Measurements from ENCODE around the gene CSNK2B. TPM values are rescaled to one million over a fixed set of nuclear protein-coding genes. Genes with fewer than 3 reads are reported as not detected.

The CSNK2B gene
- total RNA-seq, 1 experiment from 2014 or later = 219 TPM

- BruUV-seq (replicated peaks) = TSS peak; percentile 75
These were observed 36.5 kb downstream of the CSNK2B start for GRCh38 chr6:31702405-31702818.

More at GRCh38 chr6:31702405-31702818, 36.5 kb downstream of the CSNK2B start:
- Histone ChIP-seq H3K36me3 (ENCODE audit: control insufficient read depth, insufficient read depth, low read length) (peaks cover 4% of the 10 kb centered on the region; the same call in 1 of the 2 replicates), H3K9me3 (ENCODE audit: control insufficient read depth, insufficient read depth, low read depth, low read length) (no peaks in the 10 kb centered on the region), H3K27me3 (ENCODE audit: control insufficient read depth, insufficient read depth, low read length) (no peaks in the 10 kb centered on the region), H3K4me3 (ENCODE audit: low read depth in 2 of 2, low read length in 2 of 2) (peak overlapping the region; percentile 92 to 99), H3K27ac (ENCODE audit: low read length) (peak overlapping the region; percentile 95), H3K4me1 (ENCODE audit: control insufficient read depth, insufficient read depth, low read length) (peaks cover 7% of the 10 kb centered on the region; the same call in 1 of the 2 replicates)
- TF ChIP-seq REST (IDR thresholded peaks at IDR 0.05; ENCODE audit: insufficient read depth in 1 of 2, low read depth in 2 of 2, low read length in 1 of 2) (0 out of 4 replicates have a peak, but pooled peaks of 1 of the 2 experiments have one; percentile 3), POLR2AphosphoS5 (IDR thresholded peaks at IDR 0.05; ENCODE audit: low read depth, low read length) (no peak), CTCF (IDR thresholded peaks at IDR 0.05) (no peak)
- POLR2A ChIA-PET = no interaction called here
- DNase-seq (ENCODE audit: low read depth, low spot score) (no peak), ATAC-seq (no peak)
- intact Hi-C loops (cut with micrococcal nuclease; ENCODE audit: unreplicated experiment) = no loop called here
- in situ Hi-C loops (cut with HindIII; ENCODE audit: low pct_unique_long_range_greater_than_20kb, low sequenced_read_pairs) = no loop called here
- CTCF ChIA-PET = no interaction called here

Data from Panc1 (cell line).